Adrenal gland (tissue), 12 donors: Measurements from ENCODE around the gene ADM2. TPM values are rescaled to one million over a fixed set of nuclear protein-coding genes. Genes with fewer than 3 reads are reported as not detected.

Source experiments
- DNase-seq, 7 donors: peaks; one replicate each; pipeline ENCODE4 v3.0.0-alpha.2; 2019 to 2020
- H3K27ac ChIP-seq, 5 donors: fragments of 200-600 bp; sonication (generic) in 4 of 5; 1 replicate in 3 of 5; 2 replicates in 2 of 5; pipeline versions ENCODE4 v1.5.1 to v1.8.0; 2016 to 2020; ENCODE audit warnings: mild to moderate bottlenecking in 1 of 5
- H3K27me3 ChIP-seq: fragments of 200-600 bp; 2 replicates; pipeline ENCODE4 v1.8.0; 2021
- H3K36me3 ChIP-seq, 2 donors: fragments of 200-600 bp; replicated peaks in 1 of 2; 1 replicate in 1 of 2; 2 replicates in 1 of 2; pipeline versions ENCODE4 v1.5.1 to v1.8.0; 2018 to 2022
- H3K4me1 ChIP-seq, 2 donors: fragments of 200-600 bp; replicated peaks in 1 of 2; 1 replicate in 1 of 2; 2 replicates in 1 of 2; pipeline versions ENCODE4 v1.5.1 to v1.8.0; 2018 to 2021
- H3K4me3 ChIP-seq, 4 donors: fragments of 200-600 bp; sonication (generic) in 3 of 4; one replicate each; pipeline ENCODE4 v1.5.1; 2016 to 2018
- H3K9me3 ChIP-seq, 3 donors: fragments of 200-600 bp; sonication (generic) in 1 of 3; replicated peaks in 1 of 3; 1 replicate in 2 of 3; 2 replicates in 1 of 3; pipeline versions ENCODE4 v1.5.1 to v1.8.0; 2016 to 2021
- CTCF ChIP-seq, 6 experiments: fragments of 450-650 bp in 4 of 6; fragments of 200-600 bp in 2 of 6; sonication (generic) in 1 of 6; IDR thresholded peaks; 1 replicate in 5 of 6; 2 replicates in 1 of 6; pipeline versions ENCODE4 v1.5.1 to v1.8.0; 2016 to 2021; ENCODE audit warnings: antibody characterized with exemption in 6 of 6, mild to moderate bottlenecking in 2 of 6, moderate library complexity in 1 of 6
- POLR2A ChIP-seq, 2 donors: fragments of 450-650 bp; IDR thresholded peaks; one replicate each; pipeline ENCODE4 v1.6.1; 2017; ENCODE audit warnings: antibody characterized with exemption in 2 of 2, mild to moderate bottlenecking in 2 of 2, moderate library complexity in 1 of 2
- WGBS, 4 donors: extraction: QIAGEN DNeasy Blood & Tissue Kit in 2 of 4; methylation state at CpG; one replicate each; pipeline versions ENCODE4 v1.1.5 to v1.1.7; 2013 to 2017; 5-methylcytosine and 5-hydroxymethylcytosine counted together
- intact Hi-C, 2 donors: fragments of 100-400 bp; cut with DNase I; formaldehyde crosslinking; loops; one replicate each; pipeline versions ENCODE4 v1.14.1 to v1.15.0; 2022 to 2023
- polyA plus RNA-seq, 3 donors: library from polyadenylated mRNA; stranded (reverse); fragments of 200-250 nt in 2 of 3; fragments of 350-450 nt in 1 of 3; fragmentation: Illumina TruSeq in 1 of 3; extraction: RNeasy Lipid Tissue Mini Kit (QIAGEN cat#74804) in 1 of 3; gene quantifications; one replicate each; pipeline ENCODE4 v1.2.3, GENCODE V29; 2013 to 2014
- total RNA-seq, 9 donors: library from RNA; depleted of rRNA in 4 of 9; stranded (reverse); fragments of >200 nt in 4 of 9; fragments of 120-200 nt in 1 of 9; fragmentation: NEBNext Ultra II Directional in 1 of 9; extraction: Animal tissue kit (Norgen Biotek cat#: 25700) in 1 of 9; gene quantifications; one replicate each; pipeline versions ENCODE4 v1.1.0 to v1.2.4, GENCODE V29; 2013 to 2023
- donor health status: healthy with polysubstance abuse.
- donor health status: Bipolar disorder and iron deficiency.
- donor health status: DM: yes; HTN: yes; CAD: no.
- donor health status: DM: no; HTN: no; CAD: no.
- donor health status: DM: no; HTN: no; CAD: no.
- donor health status: DM: yes; HTN: yes; CAD: no.

The ADM2 gene
- total and polyA plus RNA-seq, 12 donors, result 0.07 to 0.54 (median 0.25) TPM; not detected in 5

- H3K4me3 ChIP-seq, result no peak overlapping the region
- no peaks in the 10 kb centered on the region for H3K9me3 ChIP-seq
- WGBS, 4 donors, result 88 to 92% (median 91%) methylated on average over 5 of the region's 5 CpGs
- TF ChIP-seq CTCF (IDR thresholded peaks at IDR 0.05) (no peak), POLR2A (IDR thresholded peaks at IDR 0.05) (no peak)
- intact Hi-C loops, result no loop called here
- H3K36me3 ChIP-seq, result peaks cover 0 to 60% of the 10 kb centered on the region in 2 donors
- DNase-seq, result no peak
- no peaks in the 10 kb centered on the region for H3K4me1 ChIP-seq
- H3K27me3 ChIP-seq, result no peaks in the 10 kb centered on the region
- no peak overlapping the region for H3K27ac ChIP-seq
Observed at GRCh38 chr22:50452649-50453048, 28.7 kb upstream of the ADM2 start.

DNA sequence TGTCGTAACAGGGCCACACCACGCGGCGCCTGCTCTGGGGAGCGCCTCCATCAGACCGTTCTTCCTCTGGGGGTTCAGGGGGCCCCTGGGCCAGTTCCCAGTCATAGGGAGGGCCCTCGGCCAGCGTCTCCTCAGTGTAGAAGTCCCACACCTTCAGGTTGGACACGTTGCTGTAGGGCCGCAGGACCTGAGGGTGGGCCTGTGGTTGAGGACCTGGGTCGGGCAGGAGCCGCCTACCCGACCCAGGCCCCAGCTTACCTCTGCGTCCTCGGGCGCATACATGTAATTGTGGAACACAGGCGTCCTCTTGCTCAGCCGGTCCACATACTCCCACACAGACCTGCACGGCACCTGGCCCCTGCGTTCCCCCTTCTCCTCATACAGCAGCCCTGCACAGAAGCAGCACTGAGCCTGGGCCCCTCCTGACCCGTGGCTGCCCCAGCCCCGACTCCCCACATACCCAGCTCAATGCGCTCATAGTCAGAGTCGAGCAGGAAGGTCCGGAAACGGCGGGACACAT, 26.7 kb upstream of the ADM2 start:
- DNase-seq, result no peak
- H3K27me3 ChIP-seq, result no peaks in the 10 kb centered on the region
- H3K4me1 ChIP-seq, result no peaks in the 10 kb centered on the region
- H3K9me3 ChIP-seq, result no peaks in the 10 kb centered on the region
- peaks cover 0 to 63% of the 10 kb centered on the region in 2 donors for H3K36me3 ChIP-seq
- intact Hi-C loops, result no loop called here
- TF ChIP-seq POLR2A (IDR thresholded peaks at IDR 0.05), result no peak
- no peak for TF ChIP-seq CTCF (IDR thresholded peaks at IDR 0.05)
- H3K27ac ChIP-seq, result no peak overlapping the region
- WGBS, 4 donors, result 92 to 97% (median 95%) methylated on average over 13 to 27 of the region's 27 CpGs
- no peak overlapping the region for H3K4me3 ChIP-seq

- H3K9me3 ChIP-seq, result no peaks in the 10 kb centered on the region
- no peak overlapping the region for H3K4me3 ChIP-seq
- H3K27me3 ChIP-seq, result no peaks in the 10 kb centered on the region
- no peak overlapping the region for H3K27ac ChIP-seq
- 93 to 97% (median 95%) methylated on average over 12 to 18 of the region's 18 CpGs; no CpG with 5 or more reads in 1 of the 4 donors for WGBS, 4 donors
- intact Hi-C loops, result no loop called here
- H3K36me3 ChIP-seq, result peaks cover 0 to 69% of the 10 kb centered on the region in 2 donors
- DNase-seq, result no peak
- TF ChIP-seq POLR2A (IDR thresholded peaks at IDR 0.05) (no peak), CTCF (IDR thresholded peaks at IDR 0.05) (no peak)
- H3K4me1 ChIP-seq, result no peaks in the 10 kb centered on the region
Observed at GRCh38 chr22:50455201-50455600, 26.1 kb upstream of the ADM2 start.

GRCh38 chr22:50456026-50456425, 25.3 kb upstream of the ADM2 start:
- H3K27me3 ChIP-seq, result no peaks in the 10 kb centered on the region
- DNase-seq, result no peak
- 90 to 95% (median 93%) methylated on average over 2 to 11 of the region's 11 CpGs; no CpG with 5 or more reads in 1 of the 4 donors for WGBS, 4 donors
- H3K4me1 ChIP-seq, result no peaks in the 10 kb centered on the region
- H3K9me3 ChIP-seq, result no peaks in the 10 kb centered on the region
- H3K27ac ChIP-seq, result no peak overlapping the region
- no peak for TF ChIP-seq CTCF (IDR thresholded peaks at IDR 0.05)
- no peak overlapping the region for H3K4me3 ChIP-seq
- intact Hi-C loops, result no loop called here
- H3K36me3 ChIP-seq, result peaks cover 0 to 74% of the 10 kb centered on the region in 2 donors
